Osteoblast (primary cell): ENCODE results near the gene CAPN14. TPM values are rescaled to one million over a fixed set of nuclear protein-coding genes. Genes with fewer than 3 reads are reported as not detected.

Experiments
- DNase-seq: peaks from one replicate; pipeline ENCODE4 v3.0.0; 2011; ENCODE audit warnings: low spot score, mixed read lengths; ENCODE audit not compliant: insufficient read length; ENCODE audit errors: missing footprints
- H2AFZ ChIP-seq: 2 replicates; pipeline ENCODE4 v1.6.0; 2011; ENCODE audit warnings: mild to moderate bottlenecking, low read length
- H3K27ac ChIP-seq: 2 replicates; pipeline ENCODE4 v1.5.1; 2011; ENCODE audit warnings: mild to moderate bottlenecking, low read depth, low read length, moderate library complexity
- H3K27me3 ChIP-seq: 2 replicates; pipeline ENCODE4 v1.6.0; 2012; ENCODE audit warnings: mild to moderate bottlenecking, control low read depth, inconsistent platforms, low read length, moderate library complexity; ENCODE audit not compliant: insufficient read depth
- H3K36me3 ChIP-seq: 2 replicates; pipeline ENCODE4 v1.5.1; 2011; ENCODE audit warnings: mild to moderate bottlenecking, low read length, control low read depth, moderate library complexity; ENCODE audit not compliant: insufficient read depth
- H3K4me1 ChIP-seq: 2 replicates; pipeline ENCODE4 v1.5.1; 2011; ENCODE audit warnings: mild to moderate bottlenecking, low read length, control low read depth, moderate library complexity; ENCODE audit not compliant: insufficient read depth
- H3K4me2 ChIP-seq: 2 replicates; pipeline ENCODE4 v1.6.0; 2011; ENCODE audit warnings: mild to moderate bottlenecking, low read length; ENCODE audit not compliant: insufficient read depth
- H3K4me3 ChIP-seq: fragments of 200-600 bp; sonication (generic); 3 replicates; pipeline ENCODE4 v1.5.1; 2012; ENCODE audit warnings: mild to moderate bottlenecking, low read length, inconsistent platforms; ENCODE audit not compliant: insufficient read depth
- H3K79me2 ChIP-seq: 2 replicates; pipeline ENCODE4 v1.6.0; 2012; ENCODE audit warnings: mild to moderate bottlenecking, low read length, control low read depth, inconsistent platforms; ENCODE audit not compliant: insufficient read depth
- H3K9me3 ChIP-seq: 2 replicates; pipeline ENCODE4 v1.5.1; 2011; ENCODE audit warnings: low read depth, low read length, control low read depth
- H4K20me1 ChIP-seq: 2 replicates; pipeline ENCODE4 v1.6.0; 2012; ENCODE audit warnings: mild to moderate bottlenecking, low read length, control low read depth; ENCODE audit not compliant: insufficient read depth
- total RNA-seq: library from RNA; depleted of rRNA; stranded (reverse); fragments of >200 nt; gene quantifications from 2 replicates; pipeline ENCODE4 v1.2.3, GENCODE V29; 2012
- TF ChIP-seq, protein P1 (sequence below): IDR thresholded peaks from 2 replicates; pipeline ENCODE4 v1.5.1; 2011; ENCODE audit warnings: mild to moderate bottlenecking, low read depth, low read length, moderate library complexity; ENCODE audit errors: extremely low read depth

Gene CAPN14
- total RNA-seq, 1 donor: under 0.01 TPM

GRCh38 chr2:31222071-31222470 is 4.8 kb upstream of the CAPN14 start:
- Histone ChIP-seq H4K20me1 (no peaks in the 10 kb centered on the region), H3K9me3 (no peaks in the 10 kb centered on the region), H3K36me3 (no peaks in the 10 kb centered on the region), H2AFZ (no peak overlapping the region), H3K4me3 (no peak overlapping the region), H3K27me3 (peaks cover 26% of the 10 kb centered on the region), H3K79me2 (no peaks in the 10 kb centered on the region), H3K4me1 (no peaks in the 10 kb centered on the region), H3K27ac (no peak overlapping the region), H3K4me2 (no peak overlapping the region)
- DNase-seq: no peak
- TF ChIP-seq, protein P1, sequence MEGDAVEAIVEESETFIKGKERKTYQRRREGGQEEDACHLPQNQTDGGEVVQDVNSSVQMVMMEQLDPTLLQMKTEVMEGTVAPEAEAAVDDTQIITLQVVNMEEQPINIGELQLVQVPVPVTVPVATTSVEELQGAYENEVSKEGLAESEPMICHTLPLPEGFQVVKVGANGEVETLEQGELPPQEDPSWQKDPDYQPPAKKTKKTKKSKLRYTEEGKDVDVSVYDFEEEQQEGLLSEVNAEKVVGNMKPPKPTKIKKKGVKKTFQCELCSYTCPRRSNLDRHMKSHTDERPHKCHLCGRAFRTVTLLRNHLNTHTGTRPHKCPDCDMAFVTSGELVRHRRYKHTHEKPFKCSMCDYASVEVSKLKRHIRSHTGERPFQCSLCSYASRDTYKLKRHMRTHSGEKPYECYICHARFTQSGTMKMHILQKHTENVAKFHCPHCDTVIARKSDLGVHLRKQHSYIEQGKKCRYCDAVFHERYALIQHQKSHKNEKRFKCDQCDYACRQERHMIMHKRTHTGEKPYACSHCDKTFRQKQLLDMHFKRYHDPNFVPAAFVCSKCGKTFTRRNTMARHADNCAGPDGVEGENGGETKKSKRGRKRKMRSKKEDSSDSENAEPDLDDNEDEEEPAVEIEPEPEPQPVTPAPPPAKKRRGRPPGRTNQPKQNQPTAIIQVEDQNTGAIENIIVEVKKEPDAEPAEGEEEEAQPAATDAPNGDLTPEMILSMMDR: no peak

DNA sequence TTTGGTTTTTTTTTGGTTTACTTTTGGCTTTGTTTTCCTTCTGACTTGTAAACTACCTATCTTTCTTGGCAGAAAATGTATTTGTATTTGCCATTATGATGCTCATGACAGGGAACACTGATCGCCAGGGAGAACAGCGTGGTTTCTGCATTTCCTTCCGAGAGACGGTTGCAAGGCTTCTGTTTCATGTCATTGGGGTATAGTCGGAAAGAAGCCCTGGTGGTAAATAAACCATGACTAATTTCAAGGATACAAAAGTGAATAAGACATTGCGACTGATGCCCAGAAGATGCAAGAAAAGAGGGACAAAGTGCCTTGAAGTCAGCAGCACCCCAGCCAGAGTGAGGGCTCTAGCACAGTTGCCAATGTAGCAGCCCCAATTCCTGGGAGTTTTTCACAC is 4.2 kb upstream of the CAPN14 start:
- Histone ChIP-seq H3K9me3 (no peaks in the 10 kb centered on the region), H3K36me3 (no peaks in the 10 kb centered on the region), H4K20me1 (no peaks in the 10 kb centered on the region), H3K79me2 (no peaks in the 10 kb centered on the region), H3K4me3 (no peak overlapping the region), H3K27me3 (peaks cover 21% of the 10 kb centered on the region), H3K4me2 (no peak overlapping the region), H3K4me1 (no peaks in the 10 kb centered on the region), H3K27ac (no peak overlapping the region), H2AFZ (no peak overlapping the region)
- DNase-seq: no peak
- TF ChIP-seq, protein P1: no peak

DNA sequence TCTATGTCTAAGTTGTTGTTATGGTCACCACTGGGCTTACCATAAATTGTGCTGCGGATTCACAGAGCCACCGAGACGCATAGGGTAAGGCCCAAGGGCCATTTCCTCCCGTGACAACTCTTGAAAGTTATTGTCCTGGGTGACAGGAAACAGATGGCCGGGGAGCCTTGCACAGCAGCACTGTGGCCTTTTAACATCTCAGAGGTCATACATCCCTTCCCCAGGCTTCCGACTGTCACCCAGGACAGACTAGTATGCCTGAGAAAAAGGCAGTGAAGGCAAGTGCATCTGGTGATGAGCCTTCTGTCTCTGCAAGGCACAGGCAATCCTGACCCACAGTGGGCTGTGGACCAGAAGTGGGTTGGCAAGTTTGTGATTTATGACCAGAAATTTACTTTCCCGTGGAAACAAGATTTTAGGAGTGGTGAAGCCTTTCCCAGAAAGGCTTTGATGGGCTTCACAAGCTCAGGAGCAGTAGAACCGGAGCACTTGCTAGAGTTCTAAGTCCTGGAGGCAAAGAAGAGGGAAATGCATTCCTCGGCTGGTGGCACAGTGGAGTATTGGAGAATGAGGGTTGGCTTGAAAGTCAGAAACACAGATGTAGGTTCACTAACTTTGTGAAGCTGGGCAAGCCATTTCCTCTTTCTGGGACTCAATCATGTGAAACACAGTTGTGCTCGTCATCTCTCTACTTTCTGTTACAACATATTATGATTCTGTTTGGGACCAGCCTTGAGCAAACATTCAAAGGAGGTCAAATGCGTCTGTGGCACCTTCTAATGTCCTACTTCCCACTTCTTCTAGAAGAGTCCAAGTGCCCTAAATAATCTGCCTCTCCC is 2.0 kb upstream of the CAPN14 start:
- Histone ChIP-seq H4K20me1 (no peaks in the 10 kb centered on the region), H3K27me3 (peaks cover 15% of the 10 kb centered on the region), H3K27ac (no peak overlapping the region), H3K9me3 (no peaks in the 10 kb centered on the region), H2AFZ (no peak overlapping the region), H3K79me2 (no peaks in the 10 kb centered on the region), H3K4me1 (no peaks in the 10 kb centered on the region), H3K4me2 (no peak overlapping the region), H3K4me3 (no peak overlapping the region), H3K36me3 (no peaks in the 10 kb centered on the region)
- TF ChIP-seq, protein P1: no peak
- peak; percentile 18 for DNase-seq

DNA sequence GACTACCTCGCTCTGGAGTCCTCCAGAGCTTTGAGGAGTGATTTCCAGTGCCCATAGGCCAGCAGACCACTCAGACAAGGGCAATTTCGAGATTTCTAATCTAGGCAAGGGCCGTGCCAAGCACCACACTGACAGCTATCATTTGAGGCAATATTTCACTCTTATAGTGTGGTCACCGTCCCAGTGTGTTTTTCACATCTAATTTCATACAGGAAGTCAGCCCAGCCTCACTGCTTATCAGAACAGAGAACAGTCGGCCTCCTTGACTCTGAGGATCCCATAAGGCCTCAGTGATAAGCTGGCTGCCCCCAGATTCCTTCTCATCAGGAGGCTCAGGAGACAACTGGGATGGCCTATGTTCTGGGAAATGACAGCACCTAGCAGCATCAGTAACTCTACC is 581 bp downstream of the CAPN14 start:
- no peaks in the 10 kb centered on the region for H3K9me3 ChIP-seq
- H3K4me2 ChIP-seq: no peak overlapping the region
- no peaks in the 10 kb centered on the region for H3K4me1 ChIP-seq
- DNase-seq: no peak
- peaks cover 15% of the 10 kb centered on the region for H3K27me3 ChIP-seq
- no peak overlapping the region for H2AFZ ChIP-seq
- no peaks in the 10 kb centered on the region for H3K36me3 ChIP-seq
- no peak overlapping the region for H3K27ac ChIP-seq
- TF ChIP-seq, protein P1: no peak
- no peaks in the 10 kb centered on the region for H3K79me2 ChIP-seq
- H3K4me3 ChIP-seq: no peak overlapping the region
- H4K20me1 ChIP-seq: no peaks in the 10 kb centered on the region
